ENCODE results near the gene MPG.
A peak's percentile ranks its signal among the peaks of the same experiment; 100 is the strongest.

GRCh38 chr16:35011-35677 is 42.9 kb upstream of the MPG start:
- TF ChIP-seq, protein P1, sequence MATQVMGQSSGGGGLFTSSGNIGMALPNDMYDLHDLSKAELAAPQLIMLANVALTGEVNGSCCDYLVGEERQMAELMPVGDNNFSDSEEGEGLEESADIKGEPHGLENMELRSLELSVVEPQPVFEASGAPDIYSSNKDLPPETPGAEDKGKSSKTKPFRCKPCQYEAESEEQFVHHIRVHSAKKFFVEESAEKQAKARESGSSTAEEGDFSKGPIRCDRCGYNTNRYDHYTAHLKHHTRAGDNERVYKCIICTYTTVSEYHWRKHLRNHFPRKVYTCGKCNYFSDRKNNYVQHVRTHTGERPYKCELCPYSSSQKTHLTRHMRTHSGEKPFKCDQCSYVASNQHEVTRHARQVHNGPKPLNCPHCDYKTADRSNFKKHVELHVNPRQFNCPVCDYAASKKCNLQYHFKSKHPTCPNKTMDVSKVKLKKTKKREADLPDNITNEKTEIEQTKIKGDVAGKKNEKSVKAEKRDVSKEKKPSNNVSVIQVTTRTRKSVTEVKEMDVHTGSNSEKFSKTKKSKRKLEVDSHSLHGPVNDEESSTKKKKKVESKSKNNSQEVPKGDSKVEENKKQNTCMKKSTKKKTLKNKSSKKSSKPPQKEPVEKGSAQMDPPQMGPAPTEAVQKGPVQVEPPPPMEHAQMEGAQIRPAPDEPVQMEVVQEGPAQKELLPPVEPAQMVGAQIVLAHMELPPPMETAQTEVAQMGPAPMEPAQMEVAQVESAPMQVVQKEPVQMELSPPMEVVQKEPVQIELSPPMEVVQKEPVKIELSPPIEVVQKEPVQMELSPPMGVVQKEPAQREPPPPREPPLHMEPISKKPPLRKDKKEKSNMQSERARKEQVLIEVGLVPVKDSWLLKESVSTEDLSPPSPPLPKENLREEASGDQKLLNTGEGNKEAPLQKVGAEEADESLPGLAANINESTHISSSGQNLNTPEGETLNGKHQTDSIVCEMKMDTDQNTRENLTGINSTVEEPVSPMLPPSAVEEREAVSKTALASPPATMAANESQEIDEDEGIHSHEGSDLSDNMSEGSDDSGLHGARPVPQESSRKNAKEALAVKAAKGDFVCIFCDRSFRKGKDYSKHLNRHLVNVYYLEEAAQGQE (IDR thresholded peaks at IDR 0.05; ENCODE audit: low read depth, low read length) = no peak
- no peak for TF ChIP-seq TCF3 (IDR thresholded peaks at IDR 0.05; ENCODE audit: borderline replicate concordance, insufficient read depth, low read depth, low read length)
- TF ChIP-seq JUNB (IDR thresholded peaks at IDR 0.05) = no peak
- no peak for TF ChIP-seq FOXK2 (IDR thresholded peaks at IDR 0.05)
- TF ChIP-seq POLR2A (IDR thresholded peaks at IDR 0.05; ENCODE audit: low read depth, low read length) = no peak
- TF ChIP-seq CBX5 (IDR thresholded peaks at IDR 0.05; ENCODE audit: low read depth) = no peak
- TF ChIP-seq BRCA1 (IDR thresholded peaks at IDR 0.05; ENCODE audit: low read depth, low read length) = no peak
- TF ChIP-seq SIN3A (IDR thresholded peaks at IDR 0.05; ENCODE audit: low read depth, low read length) = no peak
- TF ChIP-seq MTA2 (IDR thresholded peaks at IDR 0.05; ENCODE audit: low read depth) = peak; percentile 19; the same call in 1 of the 2 replicates
- TF ChIP-seq EP300 (IDR thresholded peaks at IDR 0.05; ENCODE audit: borderline replicate concordance in 1 of 2, control insufficient read depth in 1 of 2, low read depth in 2 of 2, low read length in 2 of 2) = no peak
- TF ChIP-seq TAF1 (IDR thresholded peaks at IDR 0.05; ENCODE audit: borderline replicate concordance, low read depth, low read length) = no peak

All from GM12878 (cell line).